AG09319 (cell line): Measurements from ENCODE around the gene CACNA1I.

Experiments
- DNase-seq: peaks from one replicate; pipeline ENCODE4 v3.0.0-alpha.2; 2010; ENCODE audit warnings: low read depth; ENCODE audit errors: extremely low read depth
- CTCF ChIP-seq: IDR thresholded peaks from 2 replicates; pipeline ENCODE4 v1.5.1; 2011; ENCODE audit warnings: low read depth, mild to moderate bottlenecking, inconsistent platforms, low read length, moderate library complexity

The CACNA1I gene

GRCh38 chr22:39620924-39621690 lies 50.6 kb downstream of the CACNA1I start:
- no peak for DNase-seq
- no peak for TF ChIP-seq CTCF

- no peak for DNase-seq
- no peak for TF ChIP-seq CTCF
Observed at GRCh38 chr22:39621826-39622225, 51.3 kb downstream of the CACNA1I start.

- TF ChIP-seq CTCF, result peak; percentile 34
- no peak for DNase-seq
Observed at GRCh38 chr22:39622881-39623367, 52.4 kb downstream of the CACNA1I start.

GRCh38 chr22:39623603-39624500 lies 53.3 kb downstream of the CACNA1I start:
- TF ChIP-seq CTCF, result no peak
- DNase-seq, result no peak

- TF ChIP-seq CTCF, result no peak
- no peak for DNase-seq
Observed at GRCh38 chr22:39624501-39624821, 53.9 kb downstream of the CACNA1I start.

- DNase-seq, result no peak
- no peak for TF ChIP-seq CTCF
Observed at GRCh38 chr22:39625569-39626537, 55.3 kb downstream of the CACNA1I start.
